NT2/D1 (cell line): ENCODE results near the gene PARD3.

ENCODE experiments used
- YY1 ChIP-seq: IDR thresholded peaks from 2 replicates; pipeline ENCODE4 v1.6.1; 2011; ENCODE audit not compliant: insufficient read length, insufficient read depth
- ZNF274 ChIP-seq: IDR thresholded peaks from 2 replicates; pipeline ENCODE4 v1.6.1; 2011; ENCODE audit warnings: mild to moderate bottlenecking, low read depth, low read length

DNA sequence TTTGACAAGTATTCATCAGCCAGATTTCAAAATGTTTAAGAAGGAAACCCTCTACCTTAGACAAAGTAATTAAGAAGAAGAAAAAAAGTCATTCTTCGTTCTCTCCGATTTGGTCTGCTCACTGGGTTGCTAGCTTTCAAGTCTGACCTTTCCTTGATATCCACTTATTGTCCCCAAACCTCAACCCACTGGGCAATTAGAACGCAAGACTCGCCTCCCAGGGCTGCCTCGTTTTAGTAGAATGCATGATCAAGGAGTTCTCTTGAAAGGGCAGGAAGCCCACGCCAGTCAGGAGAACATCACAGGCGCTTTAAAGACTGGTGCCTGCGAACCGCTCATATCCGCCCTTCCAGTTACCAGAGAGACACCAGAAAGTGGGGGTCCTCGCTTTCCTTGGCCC lies 637.7 kb downstream of the PARD3 start:
- TF ChIP-seq YY1, result no peak
- TF ChIP-seq ZNF274, result no peak
